Stomach smooth muscle (tissue), 2 donors: ENCODE results near the gene PGM5.
A peak's percentile ranks its signal among the peaks of the same experiment; 100 is the strongest.

ENCODE experiments used
- H3K27ac ChIP-seq: one replicate; pipeline ENCODE4 v1.7.0; 2013; ENCODE audit warnings: mild to moderate bottlenecking, low read length, inconsistent platforms
- H3K27me3 ChIP-seq, 2 donors: one replicate each; pipeline ENCODE4 v1.7.0; 2013; ENCODE audit warnings: low read length in 2 of 2; ENCODE audit not compliant: insufficient read depth in 2 of 2, control insufficient read depth in 1 of 2
- H3K36me3 ChIP-seq, 2 donors: one replicate each; pipeline ENCODE4 v1.7.0; 2013; ENCODE audit warnings: low read length in 2 of 2; ENCODE audit not compliant: control insufficient read depth in 2 of 2, insufficient read depth in 2 of 2
- H3K4me1 ChIP-seq: one replicate; pipeline ENCODE4 v1.7.0; 2013; ENCODE audit warnings: low read length; ENCODE audit not compliant: control insufficient read depth, insufficient read depth
- H3K4me3 ChIP-seq, 2 donors: one replicate each; pipeline ENCODE4 v1.7.0; 2013; ENCODE audit warnings: low read length in 2 of 2
- H3K9ac ChIP-seq, 2 donors: one replicate each; pipeline ENCODE4 v1.7.0; 2013; ENCODE audit warnings: low read length in 2 of 2, mild to moderate bottlenecking in 1 of 2
- H3K9me3 ChIP-seq, 2 donors: one replicate each; pipeline ENCODE4 v1.7.0; 2013; ENCODE audit warnings: low read length in 2 of 2; ENCODE audit not compliant: control insufficient read depth in 2 of 2
- donor health status: healthy.
- donor health status: Pancreatic carcinoma.

Gene PGM5

DNA sequence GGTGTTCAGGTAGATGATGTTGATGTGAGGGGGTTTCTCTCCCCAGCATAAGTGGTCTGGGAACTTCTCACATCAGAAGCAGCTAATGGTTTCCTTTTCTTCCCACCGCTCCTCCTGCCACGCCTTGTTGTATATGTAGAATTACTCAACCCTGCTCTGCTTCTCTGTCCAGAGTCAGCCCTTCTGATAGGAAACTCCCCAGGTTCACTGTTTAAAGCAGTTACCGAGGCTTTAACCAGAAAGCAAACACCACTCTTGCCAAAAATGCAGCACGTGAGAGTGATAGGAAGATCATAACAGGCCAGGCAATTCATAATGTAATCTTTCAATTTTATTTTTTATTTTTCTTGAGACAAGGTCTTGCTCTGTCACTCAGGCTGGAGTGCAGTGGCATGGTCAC, 194.8 kb downstream of the PGM5 start:
- H3K27me3 ChIP-seq, result no peaks in the 10 kb centered on the region
- H3K4me3 ChIP-seq, result no peak overlapping the region
- H3K27ac ChIP-seq, result no peak overlapping the region

DNA sequence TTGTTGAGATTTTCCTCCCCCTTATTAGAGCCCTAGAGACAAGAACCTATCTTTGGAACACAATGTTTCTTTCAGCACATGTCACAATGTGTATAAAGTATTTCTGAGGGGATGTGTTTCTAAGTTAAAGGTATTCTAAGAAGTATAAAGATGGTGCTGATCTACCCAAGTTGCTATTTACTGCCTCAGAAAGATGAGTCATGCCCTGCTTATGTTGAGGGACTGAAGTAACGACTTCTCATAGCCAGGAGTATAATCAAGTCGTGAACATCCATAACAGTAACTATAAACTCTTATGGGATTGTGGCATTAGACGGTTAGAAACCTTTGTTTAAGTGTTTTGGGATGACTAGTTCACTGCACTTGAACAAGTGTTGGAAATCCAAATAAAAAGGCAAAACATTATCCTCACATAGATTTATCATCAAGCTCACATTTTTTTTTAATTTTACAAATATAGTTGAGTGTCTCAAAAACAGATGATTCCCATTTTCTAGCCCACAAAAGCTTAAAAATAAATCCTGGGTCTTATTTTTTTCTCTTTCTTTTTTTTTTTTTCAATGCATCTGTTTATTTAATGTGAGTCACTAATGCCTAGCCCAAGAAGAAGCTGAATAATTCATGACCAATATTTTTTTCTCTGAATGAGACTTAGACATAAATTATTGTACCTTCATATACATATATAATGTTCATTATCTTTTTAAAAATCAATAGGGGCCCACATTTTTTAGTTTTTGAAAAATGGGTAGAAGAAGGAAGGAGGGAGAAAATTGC, 196.5 kb downstream of the PGM5 start:
- Histone ChIP-seq H3K9me3 (no peaks in the 10 kb centered on the region), H3K36me3 (no peaks in the 10 kb centered on the region), H3K4me3 (no peak overlapping the region), H3K27me3 (no peaks in the 10 kb centered on the region), H3K9ac (no peak overlapping the region), H3K27ac (peak overlapping the region; percentile 7), H3K4me1 (no peaks in the 10 kb centered on the region)

More for the DNA sequence above, 194.8 kb downstream of the PGM5 start:
- peaks cover 3% of the 10 kb centered on the region for H3K4me1 ChIP-seq
- no peaks in the 10 kb centered on the region for H3K36me3 ChIP-seq
- peaks cover 0 to 2% of the 10 kb centered on the region in 2 donors for H3K9me3 ChIP-seq
- no peak overlapping the region for H3K9ac ChIP-seq

DNA sequence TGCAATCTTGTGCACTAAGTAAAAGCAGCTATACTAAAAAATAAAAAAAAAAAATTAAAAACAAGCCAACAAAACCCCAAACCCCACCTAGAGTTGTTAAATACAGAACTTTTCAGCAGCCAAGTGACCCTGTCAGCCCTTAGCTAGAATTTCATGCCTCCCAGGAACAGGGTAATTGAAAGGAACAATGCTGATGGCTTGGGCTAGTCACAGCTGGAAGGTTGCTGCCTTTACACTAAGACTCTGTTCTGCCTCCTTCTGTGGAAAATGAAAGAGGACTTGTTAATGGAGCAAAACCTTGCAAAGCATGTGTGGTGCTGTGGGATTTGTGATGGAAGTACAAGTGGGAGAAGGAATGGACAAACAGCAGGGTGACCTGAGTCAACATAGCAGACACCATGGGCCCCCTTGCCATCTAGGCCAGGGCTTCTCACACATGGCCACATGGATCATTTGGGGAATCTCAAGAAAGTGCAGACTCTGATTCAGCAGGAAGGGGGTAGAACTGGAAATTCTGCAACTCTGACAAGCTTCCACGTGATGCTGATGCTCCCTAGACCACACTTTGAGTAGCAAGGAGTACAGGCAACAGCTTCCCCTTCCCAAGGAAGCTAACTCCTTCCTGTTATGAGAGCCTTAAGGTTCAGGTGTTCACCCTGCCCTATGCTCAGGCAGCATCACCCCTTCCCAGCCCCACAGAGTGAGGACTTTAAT, 199.2 kb downstream of the PGM5 start:
- Histone ChIP-seq H3K36me3 (no peaks in the 10 kb centered on the region), H3K27ac (no peak overlapping the region)

DNA sequence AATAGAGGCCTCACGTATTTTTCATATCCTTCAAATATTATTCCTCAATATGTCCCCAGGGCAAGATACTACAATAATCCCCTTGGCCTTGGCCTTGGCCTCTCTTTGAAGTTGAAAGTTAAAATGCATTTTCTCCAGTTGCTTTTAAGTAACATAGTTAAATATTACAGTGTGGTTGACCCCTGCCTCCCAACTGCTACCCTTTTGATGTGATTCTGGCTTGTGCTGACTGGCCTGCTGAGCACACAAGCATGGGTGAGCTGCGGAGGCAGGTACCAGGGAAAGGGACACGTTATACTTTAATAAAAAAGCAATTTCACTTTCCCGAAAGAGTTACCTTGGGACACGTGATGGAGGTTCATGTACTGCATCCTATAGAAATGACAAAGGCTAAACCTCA, 202.1 kb downstream of the PGM5 start:
- H3K27me3 ChIP-seq, result no peaks in the 10 kb centered on the region
- no peaks in the 10 kb centered on the region for H3K9me3 ChIP-seq
- no peaks in the 10 kb centered on the region for H3K36me3 ChIP-seq
- H3K4me3 ChIP-seq, result no peak overlapping the region
- H3K9ac ChIP-seq, result no peak overlapping the region
- H3K4me1 ChIP-seq, result peaks cover 9% of the 10 kb centered on the region
- no peak overlapping the region for H3K27ac ChIP-seq

More for the DNA sequence above, 199.2 kb downstream of the PGM5 start:
- H3K9ac ChIP-seq, result no peak overlapping the region
- H3K27me3 ChIP-seq, result no peaks in the 10 kb centered on the region
- peaks cover 4% of the 10 kb centered on the region for H3K4me1 ChIP-seq
- no peaks in the 10 kb centered on the region for H3K9me3 ChIP-seq
- no peak overlapping the region for H3K4me3 ChIP-seq

DNA sequence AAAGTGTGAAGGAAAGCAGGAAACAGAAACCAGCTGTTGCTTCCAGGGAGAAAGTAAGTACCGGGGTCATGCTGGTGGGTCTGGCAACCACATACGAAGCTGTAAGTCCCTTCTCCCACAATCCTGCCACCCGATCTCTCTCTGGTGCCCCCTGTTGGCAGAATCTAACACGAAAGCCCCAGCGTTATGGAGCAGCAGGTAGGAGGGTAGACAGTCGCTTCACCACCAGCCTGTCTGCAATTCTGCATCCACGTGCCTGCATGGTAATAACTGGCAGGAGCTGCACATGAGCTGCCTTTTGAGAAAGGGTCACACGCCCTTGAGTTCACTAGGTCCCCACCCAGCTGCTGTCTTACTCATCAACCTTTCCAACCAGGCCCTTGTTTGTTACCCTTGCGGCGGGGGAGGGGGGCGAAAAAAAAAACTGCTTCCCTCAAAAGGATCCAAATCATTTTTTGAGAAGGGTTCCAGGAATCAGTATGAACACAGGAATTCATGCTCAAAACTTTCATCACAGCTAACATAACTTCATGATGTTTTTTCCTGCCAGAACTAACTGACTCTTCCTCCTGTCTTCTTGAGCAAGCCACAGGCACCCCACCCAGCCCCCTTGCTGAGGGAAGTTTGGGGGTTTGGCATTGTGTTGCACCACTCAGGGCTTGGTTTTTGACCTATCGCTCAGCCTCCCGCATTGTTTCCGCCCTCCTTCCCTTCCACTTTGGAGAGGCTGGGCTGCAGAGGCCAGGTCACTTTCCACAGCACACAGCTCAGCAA, 203.8 kb downstream of the PGM5 start:
- no peaks in the 10 kb centered on the region for H3K36me3 ChIP-seq
- peak overlapping the region; percentile 41 for H3K27ac ChIP-seq
- H3K9ac ChIP-seq, result no peak overlapping the region
- H3K9me3 ChIP-seq, result no peaks in the 10 kb centered on the region
- H3K4me1 ChIP-seq, result peaks cover 12% of the 10 kb centered on the region
- no peaks in the 10 kb centered on the region for H3K27me3 ChIP-seq
- no peak overlapping the region for H3K4me3 ChIP-seq

DNA sequence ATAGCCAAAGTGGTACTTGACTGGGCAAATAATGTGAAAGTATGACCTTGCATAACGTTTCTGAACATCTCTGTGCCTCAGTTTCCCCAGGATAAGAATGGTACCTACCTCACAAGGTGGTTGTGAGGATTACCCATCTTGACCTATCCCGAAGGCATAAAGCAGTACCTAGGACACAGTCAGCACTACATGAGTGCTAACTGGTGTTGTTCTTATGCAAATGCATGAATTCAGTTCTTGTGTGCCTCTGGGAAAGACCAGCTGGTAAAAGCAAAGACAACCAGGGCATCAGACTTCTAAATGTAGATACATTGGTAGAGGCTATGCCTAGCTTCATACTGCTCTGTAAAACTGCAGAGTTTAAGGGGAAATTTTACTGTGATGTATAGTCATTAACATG, 206.1 kb downstream of the PGM5 start:
- H3K4me3 ChIP-seq, result no peak overlapping the region

DNA sequence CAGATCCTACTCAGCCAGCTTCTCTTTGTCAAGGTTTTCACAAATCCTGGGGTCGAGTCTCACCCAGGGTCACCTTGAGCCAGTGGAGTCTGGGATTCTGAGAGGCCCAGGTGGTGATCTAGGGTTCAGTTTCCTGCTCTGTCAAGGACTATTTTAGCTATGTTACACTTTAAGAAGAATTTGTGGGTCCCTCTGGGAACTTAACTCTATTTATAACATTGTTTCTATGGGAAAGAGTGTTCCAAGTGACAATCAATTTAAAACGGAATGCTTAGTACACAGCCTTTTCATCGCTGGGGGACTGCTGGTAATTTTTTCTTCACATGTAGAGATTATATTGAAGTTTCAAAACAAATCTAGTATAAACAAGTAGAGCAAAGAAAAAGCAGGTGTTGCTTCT, 211.2 kb downstream of the PGM5 start:
- no peaks in the 10 kb centered on the region for H3K27me3 ChIP-seq
- H3K9me3 ChIP-seq, result no peaks in the 10 kb centered on the region
- no peak overlapping the region for H3K4me3 ChIP-seq
- no peaks in the 10 kb centered on the region for H3K36me3 ChIP-seq
- H3K4me1 ChIP-seq, result peaks cover 7% of the 10 kb centered on the region
- H3K27ac ChIP-seq, result no peak overlapping the region
- H3K9ac ChIP-seq, result no peak overlapping the region

More for the DNA sequence above, 206.1 kb downstream of the PGM5 start:
- no peak overlapping the region for H3K27ac ChIP-seq
- peaks cover 16% of the 10 kb centered on the region for H3K4me1 ChIP-seq
- no peak overlapping the region for H3K9ac ChIP-seq
- H3K27me3 ChIP-seq, result no peaks in the 10 kb centered on the region
- H3K9me3 ChIP-seq, result no peaks in the 10 kb centered on the region
- H3K36me3 ChIP-seq, result no peaks in the 10 kb centered on the region

DNA sequence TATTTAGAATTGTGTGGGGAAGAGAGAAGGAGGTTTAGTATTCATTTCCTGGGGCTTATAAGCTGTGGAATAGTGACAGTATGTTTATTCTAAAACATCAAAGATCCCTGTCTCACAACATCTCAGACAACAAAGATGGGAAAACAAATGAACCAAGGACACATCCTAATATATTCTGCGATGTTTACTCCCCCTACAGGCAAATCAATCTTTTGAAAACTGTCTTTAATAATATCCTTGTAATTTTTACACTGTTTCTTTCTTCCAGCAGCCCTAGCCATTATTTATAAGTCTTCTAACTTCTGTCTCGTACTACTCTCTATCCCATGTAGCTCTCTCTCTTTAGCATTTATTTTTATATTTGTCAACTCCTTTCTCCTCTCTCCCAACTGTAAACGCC, 217.7 kb downstream of the PGM5 start:
- no peak overlapping the region for H3K4me3 ChIP-seq
- H3K27me3 ChIP-seq, result no peaks in the 10 kb centered on the region
- no peaks in the 10 kb centered on the region for H3K36me3 ChIP-seq
- no peak overlapping the region for H3K9ac ChIP-seq
- H3K27ac ChIP-seq, result no peak overlapping the region
- no peaks in the 10 kb centered on the region for H3K9me3 ChIP-seq
- H3K4me1 ChIP-seq, result no peaks in the 10 kb centered on the region

DNA sequence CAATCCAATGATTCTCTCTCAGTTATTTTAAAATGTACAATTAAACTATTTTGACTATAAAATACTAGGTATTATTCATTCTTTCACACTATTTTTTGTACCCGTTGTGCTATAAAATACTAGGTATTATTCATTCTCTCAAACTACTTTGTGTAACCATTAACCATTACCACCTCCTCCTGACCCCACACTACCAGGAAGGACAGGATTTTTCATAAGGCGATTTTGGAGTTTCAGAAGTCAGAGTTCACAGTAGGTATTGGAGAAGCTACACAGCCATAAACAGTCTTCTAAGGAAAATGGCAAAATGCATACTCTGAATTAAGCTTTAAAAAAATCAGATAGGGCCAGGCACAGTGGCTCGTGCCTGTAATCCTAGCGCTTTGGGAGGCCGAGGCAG, 219.4 kb downstream of the PGM5 start:
- no peak overlapping the region for H3K4me3 ChIP-seq
- H3K9me3 ChIP-seq, result no peaks in the 10 kb centered on the region
- H3K4me1 ChIP-seq, result no peaks in the 10 kb centered on the region
- no peaks in the 10 kb centered on the region for H3K27me3 ChIP-seq
- H3K27ac ChIP-seq, result no peak overlapping the region
- H3K9ac ChIP-seq, result no peak overlapping the region
- no peaks in the 10 kb centered on the region for H3K36me3 ChIP-seq

DNA sequence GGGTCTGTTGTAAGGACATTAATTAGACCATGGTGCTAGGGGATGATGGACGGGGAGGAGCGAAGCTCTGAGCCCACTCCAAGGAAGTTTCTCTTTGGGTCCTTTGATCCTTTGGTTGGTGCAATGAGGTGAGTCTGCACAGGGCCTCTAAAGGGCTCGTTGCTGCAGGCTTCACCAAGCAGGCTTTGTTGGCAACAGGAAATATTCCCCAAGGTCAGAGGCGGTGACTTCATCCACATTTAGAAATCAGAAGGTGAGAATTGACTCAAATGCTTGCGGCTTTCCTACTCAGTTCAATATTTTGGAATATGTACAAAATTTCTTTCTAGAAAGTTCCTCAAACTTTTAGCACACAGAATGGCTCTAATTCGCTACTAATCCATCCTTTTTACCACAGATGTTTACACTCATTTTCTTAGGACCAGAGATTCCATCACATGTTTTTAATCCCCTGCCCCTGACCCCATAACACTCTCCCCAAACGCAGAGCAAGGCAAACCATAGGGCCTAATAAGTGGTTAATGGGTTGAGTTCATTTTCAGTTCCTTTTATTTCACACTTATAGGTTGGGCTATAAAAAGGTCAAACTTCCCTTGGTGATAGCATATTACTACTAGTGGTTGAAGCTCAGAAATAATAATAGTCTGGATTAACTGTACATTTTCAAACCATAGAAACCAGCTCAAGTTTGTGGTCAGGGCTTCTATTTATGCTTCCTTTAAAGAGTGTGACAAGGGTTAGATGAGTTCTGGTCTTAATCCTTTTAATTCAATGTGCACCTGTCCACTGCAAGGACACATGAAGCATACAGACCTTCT, 221.6 kb downstream of the PGM5 start:
- H3K27me3 ChIP-seq, result no peaks in the 10 kb centered on the region
- no peak overlapping the region for H3K9ac ChIP-seq
- no peak overlapping the region for H3K4me3 ChIP-seq
- H3K4me1 ChIP-seq, result no peaks in the 10 kb centered on the region
- H3K27ac ChIP-seq, result no peak overlapping the region
- H3K9me3 ChIP-seq, result no peaks in the 10 kb centered on the region
- no peaks in the 10 kb centered on the region for H3K36me3 ChIP-seq
